Activated CD4-positive, alpha-beta T cell treated with anti-CD3 and anti-CD28 coated beads, Interleukin-2, amount 50 U/mL, for 24 hours (primary cell): ENCODE results near the gene NOP10.

ENCODE experiments used
- DNase-seq, 2 donors: peaks; one replicate each; pipeline ENCODE4 v3.0.0-alpha.2; 2020; ENCODE audit warnings: low read depth in 1 of 2, low spot score in 1 of 2

Gene NOP10

DNA sequence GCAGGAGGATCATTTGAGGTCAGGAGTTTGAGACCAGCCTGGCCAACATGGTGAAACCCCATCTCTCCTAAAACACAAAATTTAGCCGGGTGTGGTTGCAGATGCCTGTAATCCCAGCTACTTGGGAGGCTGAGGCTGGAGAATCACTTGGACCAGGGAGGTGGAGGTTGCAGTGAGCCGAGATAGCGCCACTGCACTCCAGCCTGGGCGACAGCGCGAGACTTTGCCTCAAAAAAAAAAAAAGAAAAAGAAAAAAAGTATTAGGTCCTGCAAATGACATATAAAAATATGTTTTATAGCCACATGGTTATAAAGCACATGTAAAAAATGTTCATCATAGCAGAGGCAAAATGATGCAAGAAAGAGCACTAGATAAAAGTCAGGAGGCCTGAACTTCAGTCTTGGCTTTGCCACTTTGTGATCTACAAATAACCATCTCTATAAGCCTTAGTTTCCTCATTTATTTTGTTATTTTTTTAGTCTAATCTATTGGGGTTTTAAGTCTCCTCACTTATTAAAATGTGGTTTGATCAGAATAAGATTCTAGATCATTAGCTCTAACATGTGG lies 10.3 kb downstream of the NOP10 start:
- no peak for DNase-seq

DNA sequence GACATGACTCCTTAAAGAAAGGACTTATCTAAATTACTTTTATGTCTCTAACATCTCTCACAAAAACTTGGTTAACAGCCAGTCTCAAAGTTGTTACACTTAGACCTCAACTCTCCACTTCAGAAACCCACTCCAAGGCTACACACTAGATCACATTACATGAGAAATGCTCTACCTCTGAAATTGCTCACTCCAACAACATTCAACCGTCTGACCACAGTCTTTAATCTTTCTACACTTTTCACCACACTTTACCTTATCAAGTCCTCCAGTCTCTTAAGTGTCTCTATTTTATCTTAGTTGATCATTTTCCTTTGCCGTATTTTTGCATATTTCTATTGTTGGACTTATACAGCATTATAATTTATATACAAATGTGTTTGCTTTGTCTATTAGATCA lies 11.1 kb downstream of the NOP10 start:
- no peak for DNase-seq

- DNase-seq = no peak
Observed at GRCh38 chr15:34330279-34330678, 12.7 kb downstream of the NOP10 start.

GRCh38 chr15:34329006-34329405 lies 13.9 kb downstream of the NOP10 start:
- DNase-seq = no peak

DNA sequence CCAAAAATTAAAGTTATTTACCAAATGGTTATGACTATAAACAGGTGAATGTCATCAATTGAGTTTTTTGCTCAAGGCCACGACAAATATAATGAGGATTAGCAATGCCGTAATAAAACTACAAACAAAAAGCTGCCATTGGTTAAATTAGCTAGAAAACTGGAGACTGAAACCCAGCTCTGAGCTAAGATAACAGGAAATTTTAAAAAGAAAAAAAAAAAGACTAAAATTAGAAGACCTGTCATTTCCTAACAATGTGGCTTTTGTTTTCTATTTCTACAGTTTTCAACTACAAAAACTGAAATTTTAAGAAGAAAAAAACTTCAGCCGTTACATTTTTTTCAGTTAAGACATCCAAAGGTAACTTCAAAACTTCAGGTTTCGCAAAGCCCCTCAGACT lies 15.0 kb downstream of the NOP10 start:
- no peak for DNase-seq

GRCh38 chr15:34325368-34325767 lies 17.6 kb downstream of the NOP10 start:
- DNase-seq = no peak

- DNase-seq = no peak
Observed at GRCh38 chr15:34324933-34325332, 18.0 kb downstream of the NOP10 start.

DNA sequence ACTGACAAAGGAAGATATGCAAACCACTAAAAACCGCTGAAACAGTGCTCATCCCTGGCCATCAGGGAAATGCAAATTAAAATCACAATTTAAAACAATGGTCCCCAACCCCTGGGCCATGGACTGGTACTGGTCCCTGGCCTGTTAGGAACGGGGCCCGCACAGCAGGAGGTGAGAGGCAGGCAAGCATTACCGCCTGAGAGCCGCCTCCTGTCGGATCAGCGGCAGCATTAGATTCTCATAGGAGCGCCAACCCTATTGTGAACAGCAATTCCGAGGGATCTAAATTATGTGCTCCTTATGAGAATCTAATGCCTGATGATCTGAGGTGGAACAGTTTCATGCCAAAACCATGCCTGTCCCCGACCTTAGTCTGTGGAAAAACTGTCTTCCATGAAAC lies 19.7 kb downstream of the NOP10 start:
- no peak for DNase-seq

- no peak for DNase-seq
Observed at GRCh38 chr15:34318277-34319079, 24.5 kb downstream of the NOP10 start.

GRCh38 chr15:34314491-34315490 lies 28.1 kb downstream of the NOP10 start:
- no peak for DNase-seq

- DNase-seq = no peak
Observed at GRCh38 chr15:34311563-34311962, 31.4 kb downstream of the NOP10 start.

DNA sequence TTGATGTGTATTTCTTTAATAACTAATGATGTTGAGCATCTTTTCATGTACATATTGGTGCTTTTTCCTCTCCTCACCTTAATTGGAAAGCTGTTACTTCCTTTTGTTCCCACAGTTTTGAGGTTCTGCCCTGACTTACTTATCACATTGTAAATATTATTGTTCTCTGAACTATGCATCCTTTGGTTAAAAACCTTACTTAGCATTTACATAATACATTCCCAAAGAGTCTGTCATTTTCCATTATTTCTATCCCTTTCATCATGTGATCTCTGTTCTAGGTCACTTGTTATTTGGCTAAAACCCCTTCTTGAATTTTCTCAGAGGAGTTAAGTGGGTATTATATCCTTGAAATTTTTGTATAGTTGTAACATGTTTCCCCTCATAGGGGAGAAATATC lies 38.3 kb downstream of the NOP10 start:
- DNase-seq = no peak

GRCh38 chr15:34301058-34301457 lies 41.9 kb downstream of the NOP10 start:
- no peak for DNase-seq

DNA sequence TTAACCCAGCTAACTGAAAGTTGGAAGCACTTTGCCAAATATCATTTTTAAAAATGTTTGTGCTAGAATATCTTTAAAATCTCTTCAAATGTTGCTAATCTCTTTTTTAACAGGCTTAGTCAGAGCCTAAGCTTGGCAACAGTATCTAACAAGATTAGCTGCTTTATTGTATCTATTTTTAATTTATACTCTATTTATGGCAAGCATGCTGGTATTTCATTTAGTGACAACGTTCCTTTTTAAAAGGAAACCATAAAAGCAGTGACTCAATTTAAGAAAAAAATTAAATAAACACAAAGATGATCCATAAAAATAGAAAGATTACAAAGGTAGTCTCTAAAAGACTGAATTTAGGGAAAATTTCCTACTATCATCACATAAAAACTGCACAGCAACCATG lies 45.9 kb downstream of the NOP10 start:
- no peak for DNase-seq

DNA sequence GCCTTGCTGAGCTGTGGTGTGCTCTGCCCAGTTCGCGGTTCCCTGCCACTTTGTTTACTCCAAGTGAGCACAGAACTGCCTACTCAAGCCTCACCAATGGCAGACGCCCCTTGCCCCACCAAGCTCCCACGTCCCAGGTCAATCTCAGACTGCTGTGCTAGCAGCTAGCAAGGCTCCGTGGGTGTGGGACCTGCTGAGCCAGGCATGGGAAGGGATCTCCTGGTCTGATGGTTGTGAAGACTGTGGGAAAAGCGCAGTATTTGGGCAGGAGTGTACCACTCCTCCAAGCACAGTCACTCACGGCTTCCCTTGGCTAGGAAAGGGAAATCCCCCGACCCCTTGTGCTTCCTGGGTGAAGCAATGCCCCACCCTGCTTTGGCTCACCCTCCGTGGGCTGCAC lies 50.3 kb downstream of the NOP10 start:
- no peak for DNase-seq
